Neural crest cell (in vitro differentiated cells): Measurements from ENCODE around the gene OVOL2. TPM values are rescaled to one million over a fixed set of nuclear protein-coding genes. Genes with fewer than 3 reads are reported as not detected.
A peak's percentile ranks its signal among the peaks of the same experiment; 100 is the strongest.

Source experiments
- DNase-seq: peaks from one replicate; pipeline ENCODE4 v3.0.0; 2021; ENCODE audit warnings: low read depth, mixed read lengths, low spot score
- H3K27ac Mint-ChIP-seq: one replicate; pipeline ENCODE4 v1.8.0; 2021; ENCODE audit warnings: mild to moderate bottlenecking, mixed read lengths; ENCODE audit not compliant: unreplicated experiment
- H3K27me3 Mint-ChIP-seq: 2 replicates; pipeline ENCODE4 v1.8.0; 2021; ENCODE audit warnings: low read depth, mild to moderate bottlenecking, mixed read lengths
- H3K36me3 Mint-ChIP-seq: 2 replicates; pipeline ENCODE4 v1.8.0; 2021; ENCODE audit warnings: low read depth, mild to moderate bottlenecking, mixed read lengths
- H3K4me1 Mint-ChIP-seq: 2 replicates; pipeline ENCODE4 v1.8.0; 2021; ENCODE audit warnings: mixed read lengths
- H3K4me3 Mint-ChIP-seq: one replicate; pipeline ENCODE4 v1.8.0; 2021; ENCODE audit warnings: mild to moderate bottlenecking, mixed read lengths
- H3K9me3 Mint-ChIP-seq: 2 replicates; pipeline ENCODE4 v1.8.0; 2021; ENCODE audit warnings: mixed read lengths
- CTCF ChIP-seq: fragments of 200-600 bp; sonication (generic); conservative IDR thresholded peaks from 2 replicates; pipeline ENCODE4 v1.5.0; 2021; ENCODE audit warnings: antibody characterized with exemption, mild to moderate bottlenecking
- total RNA-seq: library from RNA; stranded (reverse); gene quantifications from 2 replicates; pipeline ENCODE4 v1.2.1, GENCODE V29; 2021

OVOL2 gene
- total RNA-seq, 1 donor from 2014 or later, result not detected

GRCh38 chr20:18005170-18005989 lies 52.3 kb downstream of the OVOL2 start:
- no peaks in the 10 kb centered on the region for H3K9me3 Mint-ChIP-seq
- TF ChIP-seq CTCF, result no peak
- DNase-seq, result no peak

GRCh38 chr20:18004384-18005031 lies 53.2 kb downstream of the OVOL2 start:
- Mint-ChIP-seq H3K27me3 (no peaks in the 10 kb centered on the region), H3K4me3 (no peak overlapping the region), H3K4me1 (peaks cover 17% of the 10 kb centered on the region), H3K36me3 (no peaks in the 10 kb centered on the region), H3K27ac (no peak overlapping the region), H3K9me3 (no peaks in the 10 kb centered on the region)
- TF ChIP-seq CTCF, result no peak
- no peak for DNase-seq

More at GRCh38 chr20:18005170-18005989, 52.3 kb downstream of the OVOL2 start:
- Mint-ChIP-seq H3K27ac (no peak overlapping the region), H3K36me3 (no peaks in the 10 kb centered on the region), H3K4me3 (no peak overlapping the region), H3K4me1 (peaks cover 17% of the 10 kb centered on the region), H3K27me3 (no peaks in the 10 kb centered on the region)

DNA sequence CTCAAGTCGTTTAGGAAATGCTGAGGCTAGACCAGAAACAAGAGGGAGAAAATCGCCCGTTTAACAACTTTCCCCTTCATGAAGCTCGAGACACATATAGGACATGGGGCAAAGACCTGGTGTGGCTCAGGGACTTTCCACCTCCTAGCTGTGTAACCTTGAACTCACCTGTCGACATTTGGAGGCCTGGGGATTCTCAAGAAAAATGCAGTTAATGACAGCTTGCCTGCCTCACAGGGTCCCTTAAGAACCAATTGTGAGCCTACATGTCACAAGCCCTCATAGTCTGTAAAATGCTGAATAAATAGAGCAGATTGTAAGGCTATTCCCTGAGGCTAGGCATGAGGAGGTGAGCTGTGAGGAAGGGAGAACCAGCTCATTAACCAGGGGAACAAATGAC lies 53.8 kb downstream of the OVOL2 start:
- no peaks in the 10 kb centered on the region for H3K9me3 Mint-ChIP-seq
- peaks cover 17% of the 10 kb centered on the region for H3K4me1 Mint-ChIP-seq
- DNase-seq, result no peak
- TF ChIP-seq CTCF, result no peak
- no peaks in the 10 kb centered on the region for H3K36me3 Mint-ChIP-seq
- H3K4me3 Mint-ChIP-seq, result no peak overlapping the region
- H3K27me3 Mint-ChIP-seq, result peaks cover 4% of the 10 kb centered on the region
- H3K27ac Mint-ChIP-seq, result no peak overlapping the region

GRCh38 chr20:18001131-18001921 lies 56.4 kb downstream of the OVOL2 start:
- Mint-ChIP-seq H3K36me3 (no peaks in the 10 kb centered on the region), H3K9me3 (no peaks in the 10 kb centered on the region), H3K4me1 (peaks cover 17% of the 10 kb centered on the region), H3K27ac (no peak overlapping the region), H3K27me3 (peaks cover 4% of the 10 kb centered on the region), H3K4me3 (no peak overlapping the region)
- no peak for DNase-seq
- TF ChIP-seq CTCF, result no peak

DNA sequence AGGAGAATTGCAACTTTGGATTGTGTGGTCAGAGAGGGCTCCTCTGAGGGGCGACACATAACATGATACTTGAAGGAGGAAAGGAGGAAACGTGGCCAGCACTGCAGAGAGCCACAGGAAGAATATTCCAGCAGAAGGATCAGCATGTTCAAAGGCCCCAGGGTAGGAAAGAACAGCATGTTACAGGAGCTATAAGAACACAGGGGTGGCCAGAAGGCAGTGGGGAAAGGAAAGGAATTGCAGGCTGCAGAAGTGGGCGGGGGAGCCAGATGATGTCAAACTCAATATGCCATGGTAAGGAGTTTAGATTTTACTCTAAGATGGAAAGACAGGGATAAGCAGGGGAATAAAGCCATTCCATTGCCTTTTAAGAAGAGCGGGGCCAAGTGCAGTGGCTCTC lies 58.1 kb downstream of the OVOL2 start:
- H3K4me3 Mint-ChIP-seq, result no peak overlapping the region
- no peak for DNase-seq
- H3K4me1 Mint-ChIP-seq, result peaks cover 11% of the 10 kb centered on the region
- no peak for TF ChIP-seq CTCF
- peaks cover 4% of the 10 kb centered on the region for H3K27me3 Mint-ChIP-seq
- peak overlapping the region; percentile 36 for H3K27ac Mint-ChIP-seq
- H3K36me3 Mint-ChIP-seq, result no peaks in the 10 kb centered on the region
- H3K9me3 Mint-ChIP-seq, result no peaks in the 10 kb centered on the region
